Omental fat pad (tissue), 4 donors: ENCODE measurements around the gene NALCN. TPM values are rescaled to one million over a fixed set of nuclear protein-coding genes. Genes with fewer than 3 reads are reported as not detected.

Experiments
- ATAC-seq: fragments of 150-250 bp; one replicate; pipeline ENCODE4 v1.9.1; 2016; ENCODE audit warnings: mild to moderate bottlenecking, moderate library complexity; ENCODE audit not compliant: low FRiP score
- DNase-seq: peaks from one replicate; pipeline ENCODE4 v3.0.0-alpha.2; 2019; ENCODE audit warnings: low spot score
- total RNA-seq, 4 donors: library from RNA; depleted of rRNA; stranded (reverse); fragments of >200 nt; gene quantifications; one replicate each; pipeline ENCODE4 v1.1.0, GENCODE V29; 2016
- TF ChIP-seq, protein P1 (sequence below), 3 donors: fragments of 450-650 bp; IDR thresholded peaks; one replicate each; pipeline ENCODE4 v1.5.1; 2016 to 2017; ENCODE audit warnings: antibody characterized with exemption in 3 of 3, mild to moderate bottlenecking in 3 of 3, moderate library complexity in 2 of 3

NALCN gene
- total RNA-seq, 4 donors from 2014 or later: 0.28 to 0.84 (median 0.38) TPM

DNA sequence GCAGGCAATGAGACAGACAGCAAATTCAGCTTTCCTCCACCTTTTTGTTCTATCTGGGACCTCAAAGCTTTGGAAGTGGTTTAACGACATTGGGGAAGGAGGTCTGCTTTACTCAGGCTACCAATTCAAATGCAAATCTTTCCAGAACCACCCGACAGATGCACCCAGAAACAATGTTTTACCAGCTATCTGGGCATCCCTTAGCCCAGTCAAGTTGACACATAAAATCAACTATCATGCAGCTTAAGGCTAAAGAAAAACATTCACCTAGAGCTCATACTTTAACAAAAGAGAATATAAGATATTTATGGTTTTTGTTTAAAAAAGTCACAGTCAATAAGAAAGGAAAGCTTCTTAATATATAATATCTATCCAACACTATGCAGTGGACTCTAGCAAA, 246.0 kb downstream of the NALCN start:
- TF ChIP-seq, protein P1, sequence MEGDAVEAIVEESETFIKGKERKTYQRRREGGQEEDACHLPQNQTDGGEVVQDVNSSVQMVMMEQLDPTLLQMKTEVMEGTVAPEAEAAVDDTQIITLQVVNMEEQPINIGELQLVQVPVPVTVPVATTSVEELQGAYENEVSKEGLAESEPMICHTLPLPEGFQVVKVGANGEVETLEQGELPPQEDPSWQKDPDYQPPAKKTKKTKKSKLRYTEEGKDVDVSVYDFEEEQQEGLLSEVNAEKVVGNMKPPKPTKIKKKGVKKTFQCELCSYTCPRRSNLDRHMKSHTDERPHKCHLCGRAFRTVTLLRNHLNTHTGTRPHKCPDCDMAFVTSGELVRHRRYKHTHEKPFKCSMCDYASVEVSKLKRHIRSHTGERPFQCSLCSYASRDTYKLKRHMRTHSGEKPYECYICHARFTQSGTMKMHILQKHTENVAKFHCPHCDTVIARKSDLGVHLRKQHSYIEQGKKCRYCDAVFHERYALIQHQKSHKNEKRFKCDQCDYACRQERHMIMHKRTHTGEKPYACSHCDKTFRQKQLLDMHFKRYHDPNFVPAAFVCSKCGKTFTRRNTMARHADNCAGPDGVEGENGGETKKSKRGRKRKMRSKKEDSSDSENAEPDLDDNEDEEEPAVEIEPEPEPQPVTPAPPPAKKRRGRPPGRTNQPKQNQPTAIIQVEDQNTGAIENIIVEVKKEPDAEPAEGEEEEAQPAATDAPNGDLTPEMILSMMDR (IDR thresholded peaks at IDR 0.05): no peak
- DNase-seq (no peak), ATAC-seq (no peak)

DNA sequence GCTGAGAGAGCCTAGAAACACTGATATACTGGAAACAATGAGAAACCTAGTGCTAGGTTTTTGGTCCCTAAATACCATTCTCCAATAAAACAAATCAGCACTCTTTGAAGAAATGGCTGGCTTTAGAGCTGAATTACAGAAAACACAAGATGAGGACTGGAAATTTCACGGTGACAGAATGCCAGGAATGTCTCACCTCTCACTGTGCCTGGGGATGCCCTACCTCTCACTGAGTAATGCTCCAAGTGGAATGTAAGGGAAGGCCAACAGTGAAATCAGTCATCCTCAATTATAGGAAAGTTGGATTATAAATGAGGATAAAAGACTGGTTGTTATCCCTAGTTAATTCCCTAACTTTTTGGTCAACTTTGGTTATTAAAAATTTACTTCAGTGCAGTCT, 259.0 kb downstream of the NALCN start:
- TF ChIP-seq, protein P1 (IDR thresholded peaks at IDR 0.05): no peak
- no peak for DNase-seq
- no peak for ATAC-seq

DNA sequence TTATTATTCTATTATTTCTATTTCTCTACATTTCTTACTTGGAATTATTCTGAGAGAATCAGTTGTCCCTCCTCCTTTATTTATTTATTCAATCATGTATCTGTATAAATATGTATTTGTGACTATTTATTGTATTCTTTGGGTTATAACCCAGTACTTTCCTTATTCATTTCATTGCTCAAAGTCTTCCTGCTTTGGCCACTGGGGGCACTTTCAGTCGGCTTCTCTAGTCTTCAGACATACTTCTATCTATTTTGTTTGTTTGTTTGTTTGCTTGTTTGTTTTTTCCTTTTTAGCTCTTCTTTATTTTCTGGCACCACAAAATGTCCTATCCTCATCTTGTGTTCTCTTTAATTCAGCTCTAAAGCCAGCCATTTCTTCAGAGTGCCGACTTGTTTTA, 260.4 kb downstream of the NALCN start:
- DNase-seq (no peak), ATAC-seq (no peak)
- TF ChIP-seq, protein P1 (IDR thresholded peaks at IDR 0.05): no peak

DNA sequence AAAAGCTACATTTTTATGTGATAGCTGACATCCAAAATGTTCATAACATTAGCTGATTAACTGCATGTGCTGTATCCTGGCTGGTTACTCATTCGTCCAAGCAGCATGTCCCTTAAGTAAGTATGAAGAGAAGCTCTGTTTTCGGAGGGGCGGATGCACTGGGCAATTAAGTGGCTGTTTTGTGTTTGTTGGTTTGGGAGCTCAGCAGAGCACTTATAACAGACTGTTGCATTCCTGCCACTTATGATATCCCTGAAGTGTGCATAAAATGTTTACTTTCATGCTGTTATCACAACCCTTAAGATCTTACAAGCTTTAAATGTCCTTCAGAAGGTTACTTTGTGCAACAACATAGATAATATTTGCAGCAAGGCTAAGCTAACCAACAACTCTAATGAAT, 264.1 kb downstream of the NALCN start:
- no peak for ATAC-seq
- no peak for DNase-seq
- TF ChIP-seq, protein P1 (IDR thresholded peaks at IDR 0.05): no peak

DNA sequence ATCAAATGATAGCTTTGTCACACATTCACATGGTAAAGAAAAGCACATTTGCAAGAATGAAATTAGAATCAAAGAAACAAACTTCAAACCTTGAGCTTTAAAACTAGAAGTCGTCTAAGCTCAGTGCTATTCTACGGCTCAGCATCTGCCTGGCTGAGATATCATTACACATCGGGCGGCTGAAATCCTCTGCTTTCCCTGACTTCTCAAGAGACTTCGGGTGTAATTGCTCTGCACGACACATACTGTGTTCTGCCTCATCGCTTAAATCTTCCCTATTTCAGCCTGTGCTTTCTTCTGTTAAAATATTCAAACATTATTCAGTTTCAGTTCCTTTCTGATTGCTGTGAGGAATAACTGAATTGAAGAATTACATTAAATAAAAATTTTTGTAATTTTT, 265.3 kb downstream of the NALCN start:
- ATAC-seq: no peak
- DNase-seq: no peak

DNA sequence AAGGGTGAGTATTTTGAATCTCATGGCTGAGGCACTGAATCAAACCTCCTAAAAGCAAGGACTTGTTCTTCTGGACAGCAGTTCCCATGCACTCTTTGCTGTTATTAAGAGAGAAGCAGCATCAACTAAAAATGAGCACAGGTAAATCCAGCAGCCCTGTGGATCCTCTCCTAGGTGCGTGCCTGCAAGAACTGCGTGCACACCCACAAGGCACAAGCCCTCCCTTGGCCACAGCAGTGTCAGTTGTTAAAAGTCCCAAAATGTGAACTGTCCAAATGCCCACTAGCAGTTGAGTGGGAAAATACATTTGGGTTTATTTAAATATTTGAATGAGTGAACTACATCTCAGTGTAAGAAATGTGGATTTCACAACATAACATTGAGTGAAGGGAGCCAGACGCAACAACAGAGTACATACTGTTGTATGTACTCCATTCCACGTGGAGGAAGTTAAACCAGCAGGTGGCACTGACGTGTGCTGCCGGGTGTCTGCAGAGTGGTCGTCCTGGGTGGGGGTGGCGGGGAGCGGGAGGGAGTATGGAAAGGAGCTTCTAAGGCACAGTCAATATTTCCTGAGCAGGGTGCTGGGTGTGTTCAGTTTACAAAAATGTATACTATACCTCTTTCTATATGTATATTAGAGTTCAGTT, 266.4 kb downstream of the NALCN start:
- TF ChIP-seq, protein P1 (IDR thresholded peaks at IDR 0.05): no peak
- DNase-seq: no peak
- no peak for ATAC-seq

More for the DNA sequence above, 265.3 kb downstream of the NALCN start:
- TF ChIP-seq, protein P1 (IDR thresholded peaks at IDR 0.05): no peak
